Hematopoietic multipotent progenitor cell treated with erythropoietin and hydrocortisone succinate and interleukin-3 and kit ligand, for 4 days (in vitro differentiated cells): ENCODE data around the gene MYLK.

Experiments
- DNase-seq: peaks from one replicate; pipeline ENCODE4 v3.0.0-alpha.2; 2015

MYLK gene

GRCh38 chr3:123638936-123639689 lies 245.0 kb downstream of the MYLK start:
- no peak for DNase-seq

DNA sequence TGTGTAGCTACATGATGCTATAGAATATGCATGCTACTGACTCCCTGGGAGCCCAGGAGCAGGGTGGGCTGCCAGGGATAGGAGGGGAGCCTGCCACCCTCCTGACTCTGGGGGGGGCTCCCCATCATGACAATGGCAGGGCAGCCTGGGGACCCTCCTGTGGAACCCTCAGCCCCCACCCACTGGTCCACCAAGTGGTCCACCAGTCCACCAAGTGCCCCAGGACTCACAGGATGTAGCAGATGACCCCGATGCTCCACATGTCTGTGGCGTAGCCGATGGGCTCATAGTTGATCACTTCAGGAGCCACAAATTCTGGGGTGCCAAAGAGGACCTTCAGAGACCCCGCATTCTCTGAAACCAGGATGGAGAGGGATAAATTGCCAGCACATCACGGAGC lies 246.3 kb downstream of the MYLK start:
- DNase-seq, result no peak

DNA sequence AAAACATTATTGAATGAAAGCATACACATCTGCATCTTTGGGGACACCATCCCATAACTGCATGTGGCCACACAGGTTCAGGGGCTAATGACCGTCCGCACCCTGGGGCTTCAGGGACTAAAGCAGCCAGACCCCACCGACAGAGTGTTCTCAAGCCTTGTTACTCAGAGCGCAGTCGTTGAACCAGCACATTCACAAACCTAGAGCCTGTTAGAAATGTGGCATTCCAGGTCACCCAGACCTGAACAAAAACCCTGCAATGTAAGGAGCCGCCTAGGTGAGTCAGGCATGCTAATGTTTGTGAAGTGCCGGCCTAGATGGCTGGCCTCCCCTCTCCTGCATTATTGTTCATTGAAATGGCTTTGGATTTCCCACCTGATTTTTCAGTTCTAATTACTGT lies 247.0 kb downstream of the MYLK start:
- no peak for DNase-seq

DNA sequence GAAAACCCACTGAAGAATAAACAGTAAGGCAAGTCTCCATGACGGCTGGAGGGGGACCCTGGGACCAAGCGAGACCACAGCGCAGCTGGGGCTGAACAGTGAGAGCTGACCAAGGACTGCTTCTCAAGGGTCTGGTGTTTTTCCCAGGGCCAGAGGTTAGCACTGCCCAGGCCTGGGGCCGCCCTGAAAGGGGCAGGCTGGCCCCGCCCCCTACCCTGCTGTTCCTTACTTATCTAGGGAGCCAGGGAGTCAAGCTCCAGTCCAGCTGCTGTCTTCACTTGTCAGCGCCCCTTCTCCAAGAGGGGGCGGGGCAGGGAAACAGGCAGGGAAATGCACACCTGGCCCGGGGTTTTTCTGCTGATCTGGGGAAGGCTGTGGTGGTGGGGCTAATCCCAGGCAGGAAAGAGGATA lies 247.7 kb downstream of the MYLK start:
- DNase-seq, result no peak

DNA sequence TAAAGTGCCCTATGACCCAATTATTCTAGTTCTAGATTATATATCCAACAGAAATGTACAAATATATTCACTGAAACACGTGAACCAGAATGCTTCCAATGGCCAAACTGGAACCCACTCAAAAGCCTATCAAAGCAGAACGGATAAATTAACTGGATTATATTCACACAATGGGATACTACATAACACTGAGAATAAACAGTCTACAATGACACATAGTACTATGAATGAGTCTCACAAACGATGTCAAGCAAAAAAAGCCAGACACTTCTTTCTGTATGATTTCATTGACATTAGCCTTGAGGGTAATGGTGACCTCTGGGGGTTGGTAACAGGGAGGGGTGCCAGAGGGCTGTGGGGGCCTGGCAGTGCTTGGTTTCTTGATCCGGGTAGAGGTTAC lies 248.4 kb downstream of the MYLK start:
- no peak for DNase-seq

DNA sequence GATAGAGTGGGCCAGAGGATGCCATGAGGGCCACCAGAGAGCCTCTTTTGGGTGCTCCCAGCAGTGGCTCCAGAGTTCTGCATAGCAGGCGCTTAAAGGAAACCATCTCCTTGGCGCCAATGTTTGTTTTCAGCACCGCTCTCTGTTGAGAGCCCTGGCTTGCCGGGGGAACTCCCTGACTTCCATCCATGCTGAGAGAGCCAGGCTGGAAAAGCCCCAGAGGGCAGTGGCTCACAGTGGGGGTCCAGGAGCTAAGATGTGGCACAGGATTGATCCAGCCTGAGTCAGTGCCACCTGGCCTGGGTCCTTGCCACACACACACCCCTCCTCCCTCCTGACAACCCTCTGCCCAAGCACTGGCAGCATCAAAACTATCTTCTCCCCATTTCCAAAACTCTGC lies 248.9 kb downstream of the MYLK start:
- no peak for DNase-seq

DNA sequence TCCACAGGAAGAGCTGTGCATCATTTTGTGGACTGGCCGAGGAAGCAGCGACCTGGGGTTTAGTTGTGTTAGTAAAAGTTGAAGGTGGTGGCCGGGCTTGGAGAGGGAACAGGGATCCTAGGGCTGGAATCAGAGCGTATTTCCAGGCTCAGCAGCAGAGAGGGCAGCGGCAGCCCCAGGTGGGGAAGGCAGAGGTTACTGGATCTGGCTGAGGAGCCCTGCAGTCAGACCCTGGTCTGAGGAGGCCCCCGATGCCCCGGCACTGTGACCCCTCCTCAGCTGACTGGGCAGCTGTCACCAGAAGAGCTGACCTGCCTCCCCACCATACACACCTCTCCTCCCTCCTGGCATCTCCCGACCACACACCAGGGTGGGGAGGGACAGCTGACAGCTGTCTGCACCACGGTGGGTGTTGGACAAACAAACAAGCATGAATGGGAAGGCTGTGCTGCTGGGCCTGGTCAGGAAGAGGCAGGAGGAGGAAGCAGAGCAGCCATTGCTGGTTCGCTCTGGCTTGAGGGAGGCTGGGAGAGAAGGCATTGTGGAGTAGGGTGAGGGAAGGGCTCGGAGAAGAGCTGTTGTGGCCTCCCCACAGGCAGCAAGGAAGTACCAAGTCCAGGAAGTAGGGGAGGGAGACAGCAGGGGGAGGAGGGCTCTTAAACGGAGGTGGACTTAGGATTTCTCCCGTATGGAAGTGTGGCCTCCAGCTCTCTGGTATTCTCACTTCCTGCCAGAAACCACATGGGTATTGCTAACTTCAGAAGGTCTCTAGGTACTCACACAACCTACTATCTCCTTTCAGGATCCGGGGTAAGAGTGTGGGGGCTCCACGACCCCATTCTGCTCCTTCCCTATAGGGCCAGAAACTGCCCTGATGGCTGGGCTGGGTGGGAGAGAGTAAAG lies 249.7 kb downstream of the MYLK start:
- DNase-seq, result no peak

DNA sequence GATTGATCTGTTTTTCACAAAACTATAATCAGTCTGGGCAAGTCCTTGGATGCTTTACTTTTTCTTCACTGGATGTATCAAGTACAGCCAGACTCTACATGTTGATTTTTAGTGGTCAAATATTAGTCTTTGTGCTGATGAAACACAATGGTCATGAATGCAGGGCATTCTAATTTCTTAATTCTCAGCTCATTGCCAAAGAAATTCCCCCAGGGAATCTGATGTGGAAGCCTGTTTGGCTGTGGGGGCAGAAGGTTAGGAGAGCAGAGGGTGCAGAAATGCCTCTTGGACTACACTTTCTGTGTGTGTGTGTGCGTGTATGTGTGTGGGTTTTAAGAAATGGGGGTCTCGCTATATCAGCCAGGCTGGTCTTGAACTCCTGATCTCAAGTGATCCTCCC lies 250.6 kb downstream of the MYLK start:
- DNase-seq, result no peak

- no peak for DNase-seq
Measured at GRCh38 chr3:123632161-123632655, 251.9 kb downstream of the MYLK start.

- no peak for DNase-seq
Measured at GRCh38 chr3:123629747-123630047, 254.4 kb downstream of the MYLK start.

- DNase-seq, result no peak
Measured at GRCh38 chr3:123628996-123629746, 255.0 kb downstream of the MYLK start.

DNA sequence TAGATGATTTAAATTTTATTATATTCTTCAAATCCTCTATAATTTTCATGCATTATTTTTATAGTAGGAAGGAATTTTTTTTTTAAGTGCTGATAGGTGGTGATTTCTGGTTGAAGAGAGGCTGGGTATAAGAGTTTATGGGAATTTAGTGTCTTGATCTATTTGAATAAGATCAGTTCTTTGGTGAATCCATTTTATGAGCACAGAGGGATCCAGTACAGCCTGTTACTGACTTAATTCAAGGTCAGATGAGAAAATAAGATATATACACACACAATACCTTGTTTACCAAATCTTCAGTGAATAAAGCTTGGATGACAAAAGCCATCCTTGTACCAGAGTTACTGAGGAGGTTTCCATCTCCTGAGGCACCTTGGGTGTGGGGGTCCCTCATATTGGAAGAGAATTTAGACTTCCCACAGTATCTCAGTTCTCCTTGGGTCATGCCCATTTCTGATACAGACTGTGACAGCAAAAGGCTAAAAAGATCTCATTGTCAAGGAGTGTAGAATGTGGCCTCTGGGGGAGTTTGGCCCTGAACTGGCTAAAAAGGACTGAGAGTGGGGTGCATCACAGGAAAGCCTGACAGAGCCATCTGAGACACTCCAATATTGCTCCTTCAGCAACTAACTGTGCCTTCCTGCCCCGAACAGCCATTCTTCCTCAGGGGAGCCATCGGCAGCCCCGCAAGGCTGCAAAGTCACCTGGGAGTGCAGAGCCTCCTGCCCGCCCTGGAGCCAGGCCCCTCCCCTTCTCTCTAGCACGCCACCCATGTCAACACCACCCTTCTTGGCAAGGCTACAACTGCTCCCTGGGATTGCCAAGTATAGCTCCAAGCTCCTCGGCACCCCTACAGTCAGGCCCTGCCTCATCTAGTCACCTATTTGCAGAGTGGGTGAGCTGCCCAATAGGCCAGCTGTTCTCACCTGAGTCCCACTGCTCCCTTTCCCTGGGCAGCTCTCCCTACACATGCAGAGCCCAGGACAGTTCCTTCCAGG lies 256.2 kb downstream of the MYLK start:
- DNase-seq, result no peak

- DNase-seq, result no peak
Measured at GRCh38 chr3:123626881-123627280, 257.3 kb downstream of the MYLK start.

DNA sequence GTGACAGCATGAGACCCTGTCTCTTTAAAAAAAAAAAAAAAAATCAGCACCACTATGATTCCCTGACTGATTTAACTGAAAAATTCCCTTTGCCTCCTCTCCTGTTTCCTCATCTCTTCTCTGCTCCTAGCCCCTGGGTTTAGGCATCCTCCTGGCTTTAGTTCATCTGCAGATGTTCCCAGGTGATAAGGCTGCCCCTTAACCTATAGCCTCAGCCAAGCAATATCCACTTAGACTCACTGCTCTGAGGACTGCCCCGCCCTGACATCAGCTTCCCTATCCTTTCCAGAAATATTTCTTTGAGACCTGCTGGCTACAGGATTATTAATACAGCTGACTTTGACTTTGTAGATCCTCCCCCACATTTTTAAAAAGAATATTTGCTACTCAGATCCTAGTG lies 259.8 kb downstream of the MYLK start:
- DNase-seq, result no peak

DNA sequence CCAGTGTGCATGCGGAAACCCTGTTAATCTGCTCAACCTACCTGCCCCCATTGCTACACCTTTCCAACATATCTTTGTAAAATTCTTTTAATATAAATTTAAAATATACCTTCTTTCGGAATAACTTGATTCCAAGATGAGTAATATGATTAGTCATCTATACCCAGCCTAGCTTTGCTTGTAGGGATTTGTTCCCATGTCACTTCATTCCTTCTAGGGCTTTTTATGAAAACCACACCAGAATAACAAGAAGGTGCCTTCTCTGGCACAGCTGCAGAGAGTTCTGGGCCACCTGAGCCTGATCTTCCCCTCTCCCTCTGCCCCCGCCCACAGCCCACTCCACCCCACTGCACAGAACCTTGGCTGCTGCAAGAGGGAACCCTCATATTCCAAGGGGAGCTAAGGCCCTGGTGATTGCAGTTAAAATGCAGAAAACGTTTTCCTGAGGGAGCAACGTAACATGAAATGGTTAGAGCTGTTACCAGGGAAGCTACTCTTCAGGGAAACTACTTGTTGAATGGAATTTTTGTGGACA lies 260.7 kb downstream of the MYLK start:
- no peak for DNase-seq

- DNase-seq, result no peak
Measured at GRCh38 chr3:123622766-123623165, 261.4 kb downstream of the MYLK start.

DNA sequence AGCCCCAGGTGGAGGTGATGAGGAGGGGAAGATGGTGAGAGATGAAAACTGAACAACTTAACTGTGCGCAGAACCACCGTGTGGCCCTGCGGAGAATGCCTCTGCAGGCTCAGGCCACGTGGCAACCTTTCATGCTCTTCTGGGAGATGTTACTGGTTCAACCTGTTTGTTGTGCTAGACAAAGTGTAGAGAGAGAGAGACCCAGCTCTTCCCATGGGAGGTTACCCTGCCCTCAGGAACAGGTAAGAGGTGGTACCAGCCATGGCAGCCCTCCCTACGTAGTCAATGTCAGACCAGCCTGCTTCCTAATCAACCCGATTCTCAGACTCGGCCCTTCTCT lies 262.3 kb downstream of the MYLK start:
- no peak for DNase-seq

DNA sequence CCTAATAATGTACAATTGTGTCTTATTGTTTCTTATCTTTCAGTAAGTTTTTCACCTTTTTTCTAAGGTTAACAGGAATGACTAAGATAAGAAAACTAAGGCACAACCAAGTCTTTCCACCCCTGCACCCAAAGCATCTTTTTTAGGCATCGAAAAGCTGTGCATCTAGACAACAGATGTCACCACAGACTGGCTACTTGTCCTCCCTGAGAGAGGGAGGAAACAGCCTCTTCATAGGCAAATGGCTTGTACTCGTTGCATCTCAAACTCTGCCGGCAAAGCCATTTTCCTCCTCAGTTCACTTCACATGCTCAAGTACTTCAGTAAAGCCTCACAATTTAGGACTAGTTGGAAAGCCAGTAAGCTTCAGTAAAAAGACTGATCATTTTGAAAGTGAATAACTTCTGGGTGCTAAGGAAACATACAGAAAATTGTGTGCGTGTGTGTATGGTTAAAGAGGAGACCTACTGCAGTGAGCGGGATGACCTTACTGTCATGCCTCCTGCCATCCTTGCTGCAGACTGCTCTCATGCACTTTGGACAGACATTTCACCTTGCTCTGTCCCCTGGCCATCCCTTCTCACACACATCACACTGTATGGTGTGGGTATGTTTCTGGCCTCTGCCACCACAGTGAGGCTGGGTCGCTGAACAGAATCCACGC lies 262.8 kb downstream of the MYLK start:
- DNase-seq, result no peak

DNA sequence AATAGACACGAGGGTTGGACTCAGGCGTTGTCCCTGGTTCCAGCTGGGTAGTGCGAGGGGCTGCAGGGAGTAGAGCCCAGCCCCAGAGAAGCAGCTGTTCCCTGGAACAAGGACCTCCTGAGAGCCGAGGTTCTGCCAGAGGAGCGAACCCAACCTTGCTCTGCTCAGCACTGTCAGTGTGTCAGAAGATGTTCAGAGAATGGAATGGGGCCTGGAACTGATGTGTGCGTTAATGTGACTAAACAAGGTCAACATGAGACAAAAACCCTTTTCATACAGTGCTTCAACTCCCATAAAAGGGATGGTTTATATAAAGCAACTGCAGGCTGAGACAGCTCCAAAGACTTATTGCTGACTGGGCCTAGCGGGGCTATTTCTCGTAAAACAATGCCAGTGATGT lies 263.8 kb downstream of the MYLK start:
- no peak for DNase-seq

- DNase-seq, result peak; percentile 87
Measured at GRCh38 chr3:123618768-123619484, 265.2 kb downstream of the MYLK start.
